ENCODE data around the gene CCDC12. TPM values are rescaled to one million over a fixed set of nuclear protein-coding genes. Genes with fewer than 3 reads are reported as not detected.

Gene CCDC12
- total and polyA plus RNA-seq, 9 of the 15 experiments (the other 6 are each of a cell fraction or from before 2014, with no cell fraction given) = 8.9 to 201 (median 86.9) TPM

- peak; percentile 21 for TF ChIP-seq CHD7 (IDR thresholded peaks at IDR 0.05; ENCODE audit: low read depth, low read length)
- no peak for TF ChIP-seq PURB (CRISPR knock-in tag; IDR thresholded peaks at IDR 0.05; ENCODE audit: low read depth)
- TF ChIP-seq PKNOX1 (IDR thresholded peaks at IDR 0.05) = peak; percentile 82
- no peak for TF ChIP-seq WHSC1 (IDR thresholded peaks at IDR 0.05; ENCODE audit: low read length)
- TF ChIP-seq ZNF165 (CRISPR knock-in tag; IDR thresholded peaks at IDR 0.05; ENCODE audit: borderline replicate concordance) = no peak; the same call in 1 of the 2 replicates
- peak; percentile 44; the same call in 1 of the 2 replicates for TF ChIP-seq TRIM28 (IDR thresholded peaks at IDR 0.05)
- no peak for TF ChIP-seq CBX1 (IDR thresholded peaks at IDR 0.05; ENCODE audit: low read depth)
- peak; percentile 78 for TF ChIP-seq MAFK (IDR thresholded peaks at IDR 0.05; ENCODE audit: low read length)
- peak; percentile 52 for TF ChIP-seq ZNF592 (IDR thresholded peaks at IDR 0.05)
- no peak for TF ChIP-seq YBX1 (IDR thresholded peaks at IDR 0.05)
- TF ChIP-seq GTF2B (IDR thresholded peaks at IDR 0.05; ENCODE audit: extremely low read depth, insufficient read length) = no peak
- TF ChIP-seq ZNF232 (CRISPR knock-in tag; IDR thresholded peaks at IDR 0.05) = no peak
Measured at GRCh38 chr3:47016934-47017435, 40.4 kb upstream of the CCDC12 start (continued).
